Astrocyte (in vitro differentiated cells and primary cell): ENCODE measurements around the gene CD300LF.

Source experiments
- CTCF ChIP-seq: IDR thresholded peaks from 2 replicates; pipeline ENCODE4 v1.5.1; 2011; ENCODE audit warnings: low read depth, mild to moderate bottlenecking, inconsistent platforms, low read length, moderate library complexity; ENCODE audit not compliant: insufficient read depth
- EZH2 ChIP-seq: IDR thresholded peaks from 2 replicates; pipeline ENCODE4 v1.6.1; 2012; ENCODE audit warnings: mild to moderate bottlenecking, low read length, inconsistent platforms; ENCODE audit not compliant: insufficient read depth

GRCh38 chr17:74699236-74699635 is 13.5 kb downstream of the CD300LF start:
- TF ChIP-seq CTCF (no peak), EZH2 (no peak)
